Measurements from ENCODE around the gene CDH13.

The CDH13 gene

GRCh38 chr16:83187405-83187804 lies 560.6 kb downstream of the CDH13 start:
- Histone ChIP-seq H3F3A (ENCODE audit: control insufficient read depth, insufficient read depth) (no peaks in the 10 kb centered on the region), H4K20me1 (ENCODE audit: control insufficient read depth, insufficient read depth, low read depth, low read length) (no peaks in the 10 kb centered on the region), H3K9me2 (replicated peaks; ENCODE audit: control insufficient read depth, low read length) (no peaks in the 10 kb centered on the region), H3K27ac (ENCODE audit: low read depth, low read length) (no peak overlapping the region), H3K27me3 (ENCODE audit: control insufficient read depth, low read length) (no peaks in the 10 kb centered on the region), H3K4me3 (ENCODE audit: low read length) (no peak overlapping the region), H3K9me3 (ENCODE audit: control insufficient read depth, insufficient read depth, low read length) (no peaks in the 10 kb centered on the region), H3K36me3 (ENCODE audit: control insufficient read depth, low read length) (no peaks in the 10 kb centered on the region), H3K4me2 (ENCODE audit: low read length) (no peak overlapping the region), H3K79me2 (ENCODE audit: control insufficient read depth, low read length) (no peaks in the 10 kb centered on the region), H3K4me1 (ENCODE audit: control insufficient read depth, low read length) (no peaks in the 10 kb centered on the region)
- TF ChIP-seq EZH2phosphoT487 (IDR thresholded peaks at IDR 0.05; ENCODE audit: borderline replicate concordance, low read length) (no peak), CTCF (IDR thresholded peaks at IDR 0.05; ENCODE audit: low read depth, low read length, poor library complexity, severe bottlenecking) (no peak)

- Histone ChIP-seq H3K4me3 (ENCODE audit: low read length) (no peak overlapping the region), H4K20me1 (ENCODE audit: control insufficient read depth, insufficient read depth, low read depth, low read length) (no peaks in the 10 kb centered on the region), H3K79me2 (ENCODE audit: control insufficient read depth, low read length) (no peaks in the 10 kb centered on the region), H3K4me1 (ENCODE audit: control insufficient read depth, low read length) (no peaks in the 10 kb centered on the region), H3K9me2 (replicated peaks; ENCODE audit: control insufficient read depth, low read length) (no peaks in the 10 kb centered on the region), H3K27me3 (ENCODE audit: control insufficient read depth, low read length) (no peaks in the 10 kb centered on the region), H3F3A (ENCODE audit: control insufficient read depth, insufficient read depth) (no peaks in the 10 kb centered on the region), H3K9me3 (ENCODE audit: control insufficient read depth, insufficient read depth, low read length) (no peaks in the 10 kb centered on the region), H3K27ac (ENCODE audit: low read depth, low read length) (no peak overlapping the region), H3K36me3 (ENCODE audit: control insufficient read depth, low read length) (no peaks in the 10 kb centered on the region), H3K4me2 (ENCODE audit: low read length) (no peak overlapping the region)
- no peak for TF ChIP-seq CTCF (IDR thresholded peaks at IDR 0.05; ENCODE audit: low read depth, low read length, poor library complexity, severe bottlenecking)
- no peak for TF ChIP-seq EZH2phosphoT487 (IDR thresholded peaks at IDR 0.05; ENCODE audit: borderline replicate concordance, low read length)
Measured at GRCh38 chr16:83196796-83197195, 570.0 kb downstream of the CDH13 start.

- Histone ChIP-seq H3K4me2 (ENCODE audit: low read length) (no peak overlapping the region), H3K36me3 (ENCODE audit: control insufficient read depth, low read length) (no peaks in the 10 kb centered on the region), H3K9me2 (replicated peaks; ENCODE audit: control insufficient read depth, low read length) (no peaks in the 10 kb centered on the region), H3K4me3 (ENCODE audit: low read length) (no peak overlapping the region), H3K27ac (ENCODE audit: low read depth, low read length) (no peak overlapping the region), H3K9me3 (ENCODE audit: control insufficient read depth, insufficient read depth, low read length) (no peaks in the 10 kb centered on the region), H3K4me1 (ENCODE audit: control insufficient read depth, low read length) (no peaks in the 10 kb centered on the region), H4K20me1 (ENCODE audit: control insufficient read depth, insufficient read depth, low read depth, low read length) (no peaks in the 10 kb centered on the region), H3F3A (ENCODE audit: control insufficient read depth, insufficient read depth) (no peaks in the 10 kb centered on the region), H3K79me2 (ENCODE audit: control insufficient read depth, low read length) (no peaks in the 10 kb centered on the region), H3K27me3 (ENCODE audit: control insufficient read depth, low read length) (no peaks in the 10 kb centered on the region)
- TF ChIP-seq CTCF (IDR thresholded peaks at IDR 0.05; ENCODE audit: low read depth, low read length, poor library complexity, severe bottlenecking) (no peak), EZH2phosphoT487 (IDR thresholded peaks at IDR 0.05; ENCODE audit: borderline replicate concordance, low read length) (no peak)
Measured at GRCh38 chr16:83197450-83197849, 570.7 kb downstream of the CDH13 start.

GRCh38 chr16:83198977-83199376 lies 572.2 kb downstream of the CDH13 start:
- H3K27me3 ChIP-seq (ENCODE audit: control insufficient read depth, low read length), result no peaks in the 10 kb centered on the region
- H3K79me2 ChIP-seq (ENCODE audit: control insufficient read depth, low read length), result no peaks in the 10 kb centered on the region
- H3K9me3 ChIP-seq (ENCODE audit: control insufficient read depth, insufficient read depth, low read length), result no peaks in the 10 kb centered on the region
- no peaks in the 10 kb centered on the region for H3K36me3 ChIP-seq (ENCODE audit: control insufficient read depth, low read length)
- no peak overlapping the region for H3K4me3 ChIP-seq (ENCODE audit: low read length)
- H3K9me2 ChIP-seq (replicated peaks; ENCODE audit: control insufficient read depth, low read length), result no peaks in the 10 kb centered on the region
- H3F3A ChIP-seq (ENCODE audit: control insufficient read depth, insufficient read depth), result no peaks in the 10 kb centered on the region
- H4K20me1 ChIP-seq (ENCODE audit: control insufficient read depth, insufficient read depth, low read depth, low read length), result no peaks in the 10 kb centered on the region
- TF ChIP-seq CTCF (IDR thresholded peaks at IDR 0.05; ENCODE audit: low read depth, low read length, poor library complexity, severe bottlenecking), result no peak
- no peak for TF ChIP-seq EZH2phosphoT487 (IDR thresholded peaks at IDR 0.05; ENCODE audit: borderline replicate concordance, low read length)
- no peak overlapping the region for H3K4me2 ChIP-seq (ENCODE audit: low read length)
- H3K4me1 ChIP-seq (ENCODE audit: control insufficient read depth, low read length), result no peaks in the 10 kb centered on the region
- no peak overlapping the region for H3K27ac ChIP-seq (ENCODE audit: low read depth, low read length)

Measured in DOHH2 (cell line).